Measurements from ENCODE around the gene PDIK1L. TPM values are rescaled to one million over a fixed set of nuclear protein-coding genes. Genes with fewer than 3 reads are reported as not detected.

The PDIK1L gene
- total RNA-seq, 1 experiment from 2014 or later: 4.5 TPM

DNA sequence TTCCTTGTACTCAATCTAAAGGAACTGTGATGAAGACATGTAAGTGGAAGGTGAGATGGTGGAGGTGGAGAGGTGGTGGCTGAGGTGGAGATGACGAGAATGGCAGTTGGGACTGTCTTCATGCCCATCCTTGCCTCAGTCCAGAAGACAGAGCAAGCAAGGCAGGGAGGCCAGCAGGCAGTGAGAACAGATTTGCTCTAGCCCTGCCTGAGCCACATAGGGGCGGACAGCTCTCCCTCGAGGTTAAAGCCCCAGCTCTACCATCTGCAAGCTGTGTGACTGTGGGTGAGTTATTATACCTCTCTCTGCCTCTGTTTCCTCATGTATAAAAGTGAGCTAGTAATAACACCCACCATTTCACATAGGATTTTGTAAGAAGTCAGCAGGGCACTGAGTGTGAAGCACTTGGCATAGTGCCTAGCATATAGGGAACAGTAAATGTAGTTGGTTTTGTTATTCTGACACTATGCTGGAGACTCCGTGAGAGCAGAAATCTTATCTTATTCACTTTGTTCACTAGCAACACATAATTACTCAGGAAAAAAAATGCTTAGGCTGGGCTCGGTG is 42.4 kb downstream of the PDIK1L start:
- DNase-seq (ENCODE audit: low read depth): no peak

DNA sequence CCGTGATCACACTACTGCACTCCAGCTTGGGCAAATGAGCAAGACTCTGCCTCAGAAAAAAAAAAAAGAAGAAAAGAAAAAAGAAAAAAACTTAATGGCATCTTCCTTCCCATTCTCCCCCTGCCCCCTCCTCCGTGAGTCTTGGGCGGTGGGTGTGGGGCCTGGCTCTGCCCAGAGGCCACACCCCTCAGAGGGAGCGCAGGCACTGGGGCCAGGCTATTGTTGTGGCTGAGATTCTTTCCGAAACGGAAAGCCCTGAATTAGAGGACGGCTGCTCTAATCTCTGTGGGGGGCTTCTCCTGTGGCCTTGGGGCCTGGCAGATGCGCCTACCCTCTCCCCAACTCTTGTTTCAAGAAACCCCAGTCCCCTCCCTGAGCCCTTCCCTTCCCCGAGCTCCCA is 43.1 kb downstream of the PDIK1L start:
- DNase-seq (ENCODE audit: low read depth): no peak

DNA sequence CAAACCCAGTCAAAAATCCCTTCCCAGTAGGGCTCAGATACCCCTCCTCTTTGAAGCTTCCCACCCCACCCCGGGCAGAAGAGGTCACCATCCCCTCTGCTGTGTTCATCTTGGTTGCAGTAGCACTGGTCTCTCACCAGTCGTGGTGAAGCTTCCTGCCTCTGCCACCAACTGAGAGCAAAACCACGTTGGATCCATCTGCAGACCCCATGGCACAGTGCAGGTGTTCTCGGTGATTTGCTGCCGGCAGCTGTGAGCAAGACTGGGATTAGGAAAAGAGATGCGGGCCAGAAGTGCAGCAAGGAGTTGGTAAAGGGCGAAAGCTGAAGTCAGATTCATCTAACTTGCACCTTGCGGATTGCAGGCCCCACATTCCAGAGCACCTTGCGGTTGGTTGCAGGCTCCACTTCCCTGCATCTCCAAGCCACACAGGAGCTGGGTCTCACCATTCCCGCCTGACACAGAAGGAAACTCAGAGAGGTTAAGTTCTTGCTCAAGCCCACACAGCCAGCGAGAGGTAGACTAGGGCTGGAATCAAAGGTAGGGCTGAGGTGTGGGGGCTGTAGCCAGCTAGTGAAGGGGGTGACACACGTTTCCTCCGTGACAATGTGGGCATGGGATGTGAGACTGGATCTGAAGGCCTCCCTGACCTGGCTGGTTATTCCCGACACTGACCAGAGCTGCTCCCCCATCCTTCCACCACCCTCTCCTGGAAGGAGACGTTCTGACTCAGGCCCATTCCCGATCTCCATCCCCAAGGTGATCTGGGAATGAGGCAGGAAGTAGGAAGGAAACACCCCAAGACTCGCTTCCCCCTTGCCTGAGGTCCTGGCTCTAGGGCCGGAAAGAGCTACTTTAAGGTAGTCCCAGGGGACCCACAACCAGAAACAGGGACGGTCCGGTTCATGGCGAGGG is 44.0 kb downstream of the PDIK1L start:
- DNase-seq (ENCODE audit: low read depth): no peak

DNA sequence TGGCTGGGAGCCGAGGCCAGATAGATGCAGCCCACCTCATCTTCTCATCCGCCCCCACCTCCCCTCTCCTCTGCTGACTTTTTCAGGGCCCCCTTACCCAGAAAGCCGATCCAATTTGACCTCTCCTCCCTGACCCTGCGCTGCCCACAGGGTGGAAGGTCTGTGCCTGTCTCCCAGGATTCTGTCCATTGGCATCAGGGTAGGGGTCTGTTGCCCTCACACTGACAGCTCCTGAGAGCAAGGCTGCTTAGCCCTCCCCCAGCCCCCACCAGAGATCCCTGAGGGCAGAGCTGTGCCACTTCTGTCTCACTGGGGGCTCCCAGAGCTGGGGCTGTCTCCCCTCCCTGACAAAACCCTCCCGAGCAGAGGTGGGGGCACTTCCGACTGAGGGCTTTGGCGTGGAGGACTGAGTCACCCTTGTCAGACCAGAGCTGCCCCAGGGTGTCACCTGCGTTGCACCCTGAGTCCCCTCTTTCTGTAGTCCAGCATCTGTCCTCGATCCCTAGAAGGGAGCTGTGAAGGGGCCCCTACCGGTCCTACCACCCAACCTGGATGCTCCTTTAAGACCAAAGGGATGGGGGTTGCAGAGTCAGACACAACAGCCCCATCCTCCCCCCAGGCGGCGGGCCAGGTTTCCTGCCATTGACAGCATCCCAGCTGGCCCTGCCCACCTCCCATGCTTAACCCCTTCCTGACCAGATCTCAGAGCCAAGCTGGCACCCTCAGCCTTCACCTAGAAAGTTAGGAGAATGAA is 44.8 kb downstream of the PDIK1L start:
- peak; percentile 50 for DNase-seq (ENCODE audit: low read depth)

DNA sequence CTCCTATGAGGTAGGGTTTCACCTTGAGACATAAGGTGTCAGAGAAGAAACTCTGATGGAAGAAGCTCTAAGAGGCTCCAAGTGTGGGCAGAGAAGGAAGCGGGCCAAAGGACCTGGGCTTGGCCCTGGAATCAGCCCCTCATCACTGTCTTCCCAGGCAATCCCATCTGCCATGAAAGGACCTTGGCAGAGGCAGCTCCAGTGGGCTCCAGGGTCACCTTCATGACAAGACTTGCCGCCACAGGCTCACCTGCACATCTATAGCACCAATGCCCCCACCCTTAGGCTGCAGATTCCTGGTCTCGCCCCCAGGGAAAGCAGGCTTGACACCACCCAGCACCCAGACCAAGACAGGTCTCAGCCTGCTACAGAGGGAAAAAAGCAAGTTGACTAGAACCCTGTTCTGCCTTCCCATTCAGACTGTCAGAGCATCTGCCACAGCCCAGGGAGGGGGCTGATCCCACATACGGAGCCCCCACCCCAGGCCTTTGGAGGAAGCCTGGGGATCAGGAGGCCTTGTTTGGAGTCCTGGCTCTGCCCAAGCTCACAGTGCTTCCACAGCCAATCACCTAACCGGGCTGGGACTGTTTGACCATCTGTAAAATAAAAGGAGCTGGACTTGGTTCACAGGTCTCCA is 46.8 kb downstream of the PDIK1L start:
- no peak for DNase-seq (ENCODE audit: low read depth)

DNA sequence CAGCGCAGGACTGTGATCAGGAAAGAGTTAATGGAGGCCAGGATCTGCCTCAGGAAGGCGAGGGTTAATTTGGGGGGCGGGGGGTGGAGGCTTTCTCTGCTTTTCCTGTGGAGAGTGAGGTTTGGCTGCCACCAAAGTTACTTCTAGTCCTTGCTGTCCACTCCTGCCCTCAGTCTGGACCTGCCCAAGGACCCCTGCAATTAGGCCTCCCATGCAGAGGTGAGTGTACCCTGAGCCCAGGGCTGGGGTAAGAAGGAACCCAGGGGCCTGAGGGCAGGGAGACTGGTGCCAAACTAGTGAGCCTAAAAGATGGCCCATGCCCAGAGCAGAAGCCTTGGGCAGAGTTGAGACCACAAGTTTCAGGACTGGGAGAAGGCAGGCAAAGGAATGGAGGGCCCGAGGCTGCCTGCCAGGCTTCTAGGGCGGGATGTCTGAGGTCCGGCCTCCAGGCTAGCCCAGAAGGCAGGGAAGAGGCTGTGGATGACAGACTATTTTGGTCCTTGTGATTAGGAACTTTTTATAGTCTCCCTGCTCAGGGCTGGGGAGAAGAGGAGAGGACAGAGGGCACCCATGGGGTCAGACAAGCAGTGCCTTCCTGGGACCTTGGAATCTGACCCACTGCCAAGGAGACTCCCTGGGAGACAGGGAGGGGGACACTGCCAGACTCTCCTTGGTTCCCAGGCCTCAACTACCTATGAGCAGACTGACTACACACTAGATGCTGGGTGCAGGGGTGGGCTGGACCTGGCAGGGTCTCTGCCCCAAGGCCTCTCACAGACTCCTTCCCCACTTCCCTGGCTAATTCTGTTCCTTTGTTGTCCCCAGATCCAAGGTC is 47.5 kb downstream of the PDIK1L start, which contains the start of gene FAM110D:
Gene FAM110D, plus strand, starts transcription at position 172 of the 835 bp plus-strand sequence. CDS start 2,213 bp downstream, outside the sequence.
- no peak for DNase-seq (ENCODE audit: low read depth)

DNA sequence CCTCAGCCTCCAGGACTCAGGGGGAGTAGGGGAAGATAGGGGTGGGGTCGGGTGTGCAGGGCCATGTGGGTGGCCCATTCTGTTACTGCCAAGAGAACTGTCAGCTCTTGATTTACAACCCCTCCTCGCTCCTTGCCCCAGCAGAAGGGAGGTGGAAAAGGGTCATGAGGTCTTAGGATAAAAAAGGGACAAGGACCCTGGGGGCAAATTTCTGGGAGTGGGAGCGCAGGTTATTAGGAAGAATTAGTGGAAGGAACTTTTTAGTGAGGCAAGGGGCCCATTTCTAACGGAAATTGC is 48.1 kb downstream of the PDIK1L start:
- no peak for DNase-seq (ENCODE audit: low read depth)

DNA sequence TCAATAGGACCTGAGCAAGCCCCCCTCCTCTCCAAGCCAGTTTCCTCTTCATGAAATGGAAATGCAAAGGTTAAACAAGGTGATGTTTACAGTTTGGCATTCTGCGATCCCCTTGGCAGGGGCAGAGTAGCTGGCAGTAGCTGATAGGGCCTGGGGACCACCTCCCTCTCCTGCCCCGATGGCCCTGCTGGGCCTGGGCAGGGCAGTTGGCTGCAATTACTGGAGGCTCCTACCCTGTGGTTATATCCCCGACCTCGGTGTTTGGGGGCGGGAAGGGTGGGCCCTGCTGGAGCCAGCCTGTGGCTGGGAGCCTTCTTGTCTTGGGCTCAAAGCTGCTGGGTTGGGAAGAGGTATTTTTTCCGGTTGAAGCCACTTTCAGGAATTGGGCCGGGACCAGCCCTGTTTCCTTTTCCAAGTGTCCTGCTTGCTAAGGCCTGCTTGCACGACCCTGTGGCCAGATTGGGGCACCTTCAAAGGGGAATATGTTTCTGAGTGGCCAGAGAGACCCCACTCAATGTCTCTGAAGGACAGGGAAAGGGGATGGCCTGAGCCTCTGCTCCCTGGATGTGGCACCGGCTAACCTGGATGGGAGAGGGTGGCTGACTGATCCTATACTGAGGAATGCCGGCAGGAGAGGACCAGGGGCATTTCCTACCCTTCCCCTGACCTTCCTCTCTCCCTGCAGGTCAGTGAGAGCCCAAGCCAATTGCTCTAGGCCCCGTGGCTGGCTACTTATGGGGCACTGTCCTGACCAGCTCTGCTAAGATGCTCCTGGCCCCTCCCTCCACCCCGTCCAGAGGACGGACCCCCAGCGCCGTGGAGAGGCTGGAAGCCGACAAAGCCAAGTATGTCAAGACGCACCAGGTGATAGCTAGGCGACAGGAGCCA is 49.1 kb downstream of the PDIK1L start:
- DNase-seq (ENCODE audit: low read depth): no peak

DNA sequence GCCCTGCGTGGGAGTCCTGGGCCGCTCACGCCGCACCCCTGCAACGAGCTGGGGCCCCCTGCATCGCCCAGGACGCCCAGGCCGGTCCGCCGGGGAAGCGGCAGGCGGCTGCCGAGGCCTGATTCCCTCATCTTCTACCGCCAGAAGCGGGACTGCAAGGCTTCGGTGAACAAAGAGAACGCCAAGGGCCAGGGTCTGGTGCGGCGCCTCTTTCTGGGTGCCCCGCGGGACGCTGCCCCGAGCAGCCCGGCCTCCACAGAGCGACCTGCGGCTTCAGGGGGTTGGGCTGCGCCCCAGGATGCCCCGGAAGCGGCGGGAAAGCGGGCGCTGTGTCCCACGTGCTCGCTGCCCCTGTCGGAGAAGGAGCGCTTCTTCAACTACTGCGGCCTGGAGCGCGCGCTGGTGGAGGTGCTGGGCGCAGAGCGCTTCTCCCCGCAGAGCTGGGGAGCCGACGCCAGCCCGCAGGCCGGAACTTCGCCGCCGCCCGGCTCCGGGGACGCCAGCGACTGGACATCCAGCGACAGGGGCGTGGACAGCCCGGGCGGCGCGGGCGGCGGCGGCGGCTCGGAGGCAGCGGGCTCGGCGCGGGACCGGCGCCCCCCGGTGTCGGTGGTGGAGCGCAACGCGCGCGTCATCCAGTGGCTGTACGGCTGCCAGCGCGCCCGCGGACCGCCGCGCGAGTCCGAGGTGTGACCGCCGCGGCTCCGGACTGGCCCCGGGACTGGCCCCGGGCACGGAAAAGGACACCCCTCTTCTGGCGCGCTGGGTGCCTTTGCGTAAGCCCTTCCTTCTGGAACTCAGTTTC is 50.0 kb downstream of the PDIK1L start:
- DNase-seq (ENCODE audit: low read depth): no peak

DNA sequence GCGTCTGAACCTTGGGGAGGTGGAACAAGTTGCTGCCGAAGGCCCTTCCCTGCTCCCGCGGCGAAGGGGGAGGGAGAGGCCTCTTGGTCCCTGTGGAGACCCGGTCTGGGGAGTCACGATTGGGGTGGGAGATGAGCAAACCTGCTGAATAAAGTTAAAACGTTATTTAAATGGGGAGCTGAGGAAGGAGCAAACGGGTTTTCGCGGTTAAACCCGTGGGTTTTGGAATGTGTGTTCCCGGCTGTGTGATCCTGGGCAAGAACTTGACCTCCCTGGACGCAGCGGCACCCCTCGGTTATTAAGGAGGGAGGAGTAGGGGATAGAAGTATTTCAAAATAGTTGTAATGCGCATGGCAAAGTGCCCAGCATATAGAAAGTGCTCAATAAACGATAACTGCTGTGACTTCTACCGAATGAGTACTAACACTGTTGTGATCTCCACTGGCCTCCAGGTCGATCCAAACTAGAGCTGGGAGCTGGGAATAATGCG is 50.6 kb downstream of the PDIK1L start:
- DNase-seq (ENCODE audit: low read depth): no peak

DNA sequence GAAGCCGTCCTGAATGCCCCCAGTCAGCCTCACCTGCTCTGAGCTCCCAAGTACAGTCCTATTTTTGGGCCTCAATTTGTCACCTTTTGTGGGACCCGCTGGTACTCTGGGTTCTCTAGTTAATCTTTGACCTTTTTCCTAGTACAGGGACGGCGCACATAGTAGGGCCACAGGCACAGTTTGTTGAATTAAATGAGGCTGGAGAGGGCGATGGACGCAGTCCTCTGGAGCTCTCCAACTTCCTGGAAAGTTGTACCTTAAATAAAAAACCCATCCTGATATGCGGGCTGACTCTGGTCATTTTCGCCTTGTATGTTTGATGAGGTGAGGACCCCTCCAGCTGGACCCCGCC is 52.0 kb downstream of the PDIK1L start:
- no peak for DNase-seq (ENCODE audit: low read depth)

DNA sequence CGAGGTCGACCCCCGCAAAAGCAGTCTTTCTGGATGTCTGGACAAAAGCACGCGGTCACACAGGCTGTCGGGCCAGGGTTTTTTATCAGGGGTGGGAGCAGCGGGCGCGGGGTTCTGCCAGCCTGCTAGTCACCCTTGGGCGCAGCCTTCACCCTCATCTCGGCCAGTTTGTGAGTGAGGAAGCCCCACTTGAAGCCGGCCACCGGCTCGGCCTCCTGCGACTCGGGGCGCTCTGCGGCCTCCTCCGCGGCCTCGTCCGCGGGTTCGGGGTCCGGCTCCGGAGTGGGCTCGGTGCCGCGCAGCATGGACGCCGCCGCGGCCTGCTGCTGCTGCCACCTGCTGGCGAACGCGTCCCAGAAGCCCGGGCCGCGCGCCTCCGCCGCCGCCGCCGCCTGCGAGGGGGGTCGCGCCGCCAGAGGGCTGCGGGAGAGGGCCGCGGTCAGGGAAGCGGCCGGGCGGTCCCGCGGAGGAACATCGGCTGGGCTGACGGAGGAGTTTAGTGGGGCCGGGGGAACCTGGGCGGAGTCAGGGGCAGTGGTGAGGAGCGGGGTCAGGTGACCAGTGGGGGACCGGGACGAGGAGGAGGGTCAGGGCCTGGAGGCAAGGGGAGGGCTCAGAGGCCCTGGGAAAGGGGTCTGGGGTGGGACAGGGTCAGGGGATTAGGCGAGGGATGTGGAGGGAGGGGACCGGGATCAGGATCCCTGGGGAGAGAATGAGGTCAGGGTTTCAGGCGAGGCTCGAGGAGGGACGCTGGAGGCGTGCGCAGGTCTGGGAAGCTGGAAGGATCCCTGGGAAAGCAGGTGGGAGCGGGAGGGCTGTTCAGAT is 52.6 kb downstream of the PDIK1L start:
- no peak for DNase-seq (ENCODE audit: low read depth)

DNA sequence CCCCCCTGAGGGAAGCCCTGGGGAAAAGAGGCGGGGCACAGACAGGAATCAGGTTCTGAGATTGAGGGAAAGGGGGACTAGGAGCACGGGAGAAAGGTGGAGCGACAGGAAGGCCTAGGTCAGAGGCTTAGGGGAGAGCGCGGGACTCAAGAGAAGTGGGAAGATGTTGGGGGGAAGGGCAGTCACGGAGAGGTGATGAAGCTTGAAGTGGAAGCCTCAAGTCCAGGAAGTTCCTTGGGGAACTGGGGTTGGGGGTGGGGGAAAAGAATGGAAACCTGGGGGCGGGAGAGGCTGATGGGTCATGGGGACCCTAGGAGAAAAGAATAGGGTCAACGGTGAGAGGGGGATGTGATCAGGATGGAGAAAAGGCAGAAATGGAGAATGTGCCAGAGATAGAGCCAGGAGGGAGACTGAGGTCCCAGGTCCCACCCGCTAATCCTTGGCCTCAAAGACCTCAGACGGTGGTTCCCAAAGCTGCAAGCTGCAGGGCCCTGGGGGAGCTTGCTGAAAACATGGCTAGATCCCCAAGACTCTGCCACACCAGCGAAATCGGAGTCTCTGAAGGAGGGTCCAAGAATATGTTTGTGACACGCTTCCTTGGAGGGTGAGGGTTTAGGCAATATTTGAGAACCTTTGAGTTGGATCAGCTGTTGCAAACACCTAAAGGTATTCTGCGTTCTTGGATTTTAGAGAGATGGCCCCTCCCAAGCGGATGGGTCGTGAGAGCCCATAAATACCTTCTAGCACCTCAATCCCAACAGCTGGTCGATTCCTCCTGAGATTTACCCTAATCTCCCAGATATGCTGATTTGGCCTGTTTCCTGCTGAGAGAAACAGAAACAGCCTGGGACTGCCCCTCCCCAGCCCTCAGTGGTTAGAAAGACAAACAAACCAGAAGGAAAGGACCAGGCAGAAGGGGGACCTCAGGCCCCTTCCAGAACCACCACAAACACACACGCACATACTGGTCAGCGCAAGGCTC is 53.5 kb downstream of the PDIK1L start:
- no peak for DNase-seq (ENCODE audit: low read depth)

DNA sequence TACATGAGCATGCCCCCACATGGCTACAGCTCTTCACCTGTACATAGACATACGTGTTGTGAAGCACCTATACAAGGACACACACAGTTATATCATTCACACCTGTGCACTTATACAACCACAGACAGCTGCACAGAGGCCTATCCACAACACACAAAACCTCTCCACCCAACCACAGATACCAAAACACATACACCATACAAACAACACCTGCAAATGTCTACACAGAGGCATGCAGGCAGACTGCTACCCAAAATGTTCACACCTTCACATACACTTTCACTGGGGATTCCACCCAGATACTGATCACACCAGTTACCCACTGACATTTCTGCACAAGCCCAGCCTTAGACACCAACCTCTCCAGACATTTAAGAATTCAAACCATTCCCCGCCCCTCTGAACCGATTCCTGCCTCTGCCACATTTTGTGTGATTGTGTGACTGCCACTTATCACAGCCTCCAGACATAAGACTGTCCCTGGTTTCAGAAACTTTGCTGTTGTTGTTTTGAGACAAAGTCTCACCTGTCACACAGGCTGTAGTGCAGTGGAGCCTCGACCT is 55.2 kb downstream of the PDIK1L start:
- no peak for DNase-seq (ENCODE audit: low read depth)

DNA sequence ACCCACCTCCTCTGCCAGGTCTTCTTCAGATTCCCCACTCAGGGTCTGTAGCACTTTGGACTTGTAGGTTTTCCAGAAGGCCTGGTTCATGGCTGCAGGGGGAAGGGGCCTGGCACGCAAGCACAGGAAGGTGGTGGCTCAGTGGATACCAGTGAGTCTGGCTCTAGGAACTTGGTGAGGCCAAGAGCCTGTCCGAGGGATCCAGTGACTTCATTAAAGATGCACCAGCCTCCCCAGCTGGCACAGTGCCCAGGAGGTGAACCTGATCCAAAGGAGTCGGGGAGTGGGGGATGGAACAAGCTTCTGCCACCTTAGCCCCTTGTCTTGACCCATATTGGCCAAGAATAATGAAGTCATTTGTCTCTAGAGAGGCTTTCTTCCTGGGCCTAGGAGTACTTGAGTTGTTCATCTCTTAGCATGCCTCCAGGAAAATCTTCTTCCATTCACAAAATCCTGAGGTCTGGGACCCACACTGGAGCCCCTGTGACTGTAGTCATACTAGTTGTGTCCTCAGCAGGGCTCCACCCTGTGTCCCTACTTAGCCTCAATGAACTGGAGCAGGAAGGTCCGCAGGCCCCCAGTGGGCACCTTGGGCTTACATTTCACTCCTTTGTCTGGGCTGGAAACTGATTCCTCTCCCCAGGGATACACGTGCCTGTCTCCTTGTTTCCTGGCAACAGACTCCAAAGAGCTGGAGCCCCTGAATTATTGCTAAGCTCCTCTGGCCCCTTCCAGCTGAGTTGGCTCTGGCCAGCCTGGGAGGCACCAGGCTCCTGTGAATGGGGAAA is 57.0 kb downstream of the PDIK1L start, which contains the start of gene C1orf232:
Gene C1orf232, minus strand, starts transcription at position 554 of the 788 bp plus-strand sequence. Its CDS starts 464 bp downstream, at position 90.
- DNase-seq (ENCODE audit: low read depth): no peak

DNA sequence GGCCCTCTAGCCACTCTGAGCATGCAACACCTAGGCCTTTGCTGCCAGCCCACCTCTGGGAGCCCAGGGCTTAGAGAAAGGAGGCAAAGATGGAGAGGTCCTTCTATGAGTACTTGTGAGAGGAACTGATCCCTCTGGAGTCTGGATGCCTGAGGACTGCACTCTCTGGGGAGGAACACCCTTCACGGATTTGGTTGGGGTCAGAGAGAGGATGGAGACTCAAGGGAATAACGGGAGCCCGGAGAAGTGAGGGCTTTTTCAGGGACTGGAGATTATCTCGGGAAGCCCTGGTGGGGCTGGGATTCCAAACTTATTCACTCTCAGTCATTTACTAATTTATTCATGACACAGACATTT is 57.6 kb downstream of the PDIK1L start:
- DNase-seq (ENCODE audit: low read depth): no peak
